K562 (cell line): Measurements from ENCODE around the gene FILIP1. TPM values are rescaled to one million over a fixed set of nuclear protein-coding genes. Genes with fewer than 3 reads are reported as not detected.

Experiments
- ATAC-seq: fragments of 200-7000 bp; cut with Tn5 transposase; 3 replicates; pipeline ENCODE4 v1.9.1; 2020; ENCODE audit warnings: moderate library complexity
- BruUV-seq: library from RNA; stranded (reverse); fragments of 400-500 nt; replicated peaks from 2 replicates; lab custom pipeline; 2021; lab: Mats Ljungman, UMichigan
- CTCF ChIA-PET: fragments of 300-600 bp; formaldehyde crosslinking; extraction: SDS; loops from one replicate; lab custom pipeline; 2021; ENCODE audit warnings: low intra/inter-chr PET ratio; lab: Yijun Ruan, JAX
- POLR2A ChIA-PET: fragments of 300-600, 350-650 bp; sonication (Branson Sonifier 250); formaldehyde crosslinking; extraction: SDS; loops from one replicate; lab custom pipeline; 2021; ENCODE audit warnings: antibody characterized with exemption, inconsistent platforms; lab: Yijun Ruan, JAX
- DNase-seq, 4 experiments: peaks; one replicate each; pipeline versions ENCODE4 v3.0.0 to v3.0.0-alpha.2; 2011 to 2018; ENCODE audit warnings: low spot score in 3 of 4, mixed read lengths in 3 of 4; ENCODE audit errors: extremely low read depth in 1 of 4
- FAIRE-seq: peaks from 2 replicates; lab custom pipeline; 2011; peaks lifted over from hg19 to GRCh38; lab: Jason Lieb, UNC
- H2AFZ ChIP-seq: 2 replicates; pipeline ENCODE4 v1.6.0; 2011; ENCODE audit warnings: low read depth, low read length, control low read depth, inconsistent platforms
- H3K27ac ChIP-seq: fragments of 200-600 bp; 3 replicates; pipeline ENCODE4 v1.8.0; 2011; ENCODE audit warnings: low read depth, mild to moderate bottlenecking, control low read depth, inconsistent platforms, low read length, moderate library complexity, mixed read lengths; ENCODE audit errors: extremely low read depth
- H3K27me3 ChIP-seq, 2 experiments: fragments of 300-600 bp in 1 of 2; 2 replicates in 1 of 2; 3 replicates in 1 of 2; pipeline versions ENCODE4 v1.6.0 to v1.8.0; 2011; ENCODE audit warnings: inconsistent platforms in 2 of 2, low read length in 2 of 2, mild to moderate bottlenecking in 1 of 2, mixed read lengths in 1 of 2, moderate library complexity in 1 of 2; ENCODE audit not compliant: control insufficient read depth in 2 of 2, insufficient read depth in 2 of 2
- H3K36me3 ChIP-seq: fragments of 300-600 bp; 3 replicates; pipeline ENCODE4 v1.8.0; 2011; ENCODE audit warnings: mild to moderate bottlenecking, low read length, inconsistent platforms; ENCODE audit not compliant: control insufficient read depth, insufficient read depth
- H3K4me1 ChIP-seq, 2 experiments: fragments of 200-600 bp in 1 of 2; replicated peaks in 1 of 2; 2 replicates in 1 of 2; 3 replicates in 1 of 2; pipeline versions ENCODE4 v1.5.1 to v1.8.0; 2011; ENCODE audit warnings: inconsistent platforms in 2 of 2, low read length in 2 of 2, mild to moderate bottlenecking in 1 of 2, mixed read lengths in 1 of 2, moderate library complexity in 1 of 2; ENCODE audit not compliant: control insufficient read depth in 2 of 2, insufficient read depth in 2 of 2
- H3K4me2 ChIP-seq: 2 replicates; pipeline ENCODE4 v1.6.1; 2011; ENCODE audit warnings: low read length, control low read depth, inconsistent platforms, mixed read lengths; ENCODE audit not compliant: insufficient read depth
- H3K4me3 ChIP-seq: fragments of 200-600 bp; sonication (generic), shearing (Covaris generic); 2 replicates; pipeline ENCODE4 v1.5.1; 2016; ENCODE audit warnings: control low read depth, inconsistent platforms
- H3K79me2 ChIP-seq: fragments of 200-600 bp; 3 replicates; pipeline ENCODE4 v1.8.0; 2011; ENCODE audit warnings: low read length, inconsistent platforms; ENCODE audit not compliant: control insufficient read depth, insufficient read depth
- H3K9ac ChIP-seq, 2 experiments: 2 replicates each; pipeline versions ENCODE4 v1.6.0 to v1.6.1; 2011; ENCODE audit warnings: low read depth in 2 of 2, low read length in 2 of 2, control low read depth in 1 of 2, inconsistent platforms in 1 of 2, mild to moderate bottlenecking in 1 of 2, mixed read lengths in 1 of 2; ENCODE audit not compliant: insufficient read depth in 1 of 2
- H3K9me1 ChIP-seq: one replicate; pipeline ENCODE4 v1.6.0; 2011; ENCODE audit warnings: inconsistent platforms, mild to moderate bottlenecking, low read length, moderate library complexity; ENCODE audit not compliant: control insufficient read depth, insufficient read depth
- H3K9me3 ChIP-seq: replicated peaks from 2 replicates; pipeline ENCODE4 v1.5.1; 2011; ENCODE audit warnings: low read depth, low read length, inconsistent platforms; ENCODE audit not compliant: control insufficient read depth, insufficient read depth
- H4K20me1 ChIP-seq: replicated peaks from 2 replicates; pipeline ENCODE4 v1.6.1; 2011; ENCODE audit warnings: low read length, inconsistent platforms, mixed read lengths; ENCODE audit not compliant: control insufficient read depth, insufficient read depth
- MCM7 ChIP-seq, 2 experiments: fragments of 450-650 bp; IDR thresholded peaks; 2 replicates each; pipeline ENCODE4 v1.6.1; 2016 to 2018
- STAT5B ChIP-seq: fragments of 250-450 bp; sonication (Bioruptor Pico); IDR thresholded peaks from 2 replicates; pipeline ENCODE4 v1.8.0; 2021; ENCODE audit warnings: mild to moderate bottlenecking, inconsistent platforms
- WGBS: fragments of 100-300 bp; shearing (Covaris generic); methylation state at CpG from one replicate; pipeline ENCODE4 v1.1.6; 2016; ENCODE audit warnings: low coverage, mixed read lengths; ENCODE audit not compliant: insufficient coverage; ENCODE audit errors: missing lambda C conversion rate; 5-methylcytosine and 5-hydroxymethylcytosine counted together
- in situ Hi-C: fragments of 300-500 bp; cut with MboI; formaldehyde crosslinking; loops from 4 replicates; pipeline ENCODE4 v1.15.0; 2018; ENCODE audit warnings: inconsistent platforms, mixed read lengths
- intact Hi-C: fragments of 100-400 bp; cut with micrococcal nuclease; formaldehyde crosslinking; loops from 2 replicates; pipeline ENCODE4 v1.14.2; 2022
- polyA plus RNA-seq, 8 experiments: library from polyadenylated mRNA; depleted of rRNA in 4 of 8; stranded (reverse) in 5 of 8; unstranded in 3 of 8; fragments of >200 nt; fragmentation: Nextera tagmentation in 2 of 8; fragmentation: Illumina TruSeq in 1 of 8; extraction: Ambion mirVana in 2 of 8; extraction: Trizol in 1 of 8; gene quantifications; 2 replicates each; pipeline versions ENCODE4 v1.2.1 to v1.2.3, GENCODE V29; 2011 to 2014; ENCODE audit warnings: inconsistent platforms in 1 of 8, missing spikeins in 1 of 8
- total RNA-seq, 7 experiments: library from RNA; depleted of rRNA in 6 of 7; stranded (reverse); fragments of >200 nt in 6 of 7; fragmentation: Illumina TruSeq in 2 of 7; extraction: Trizol in 2 of 7; gene quantifications; 2 replicates each; pipeline versions ENCODE4 v1.2.1 to v1.2.3, GENCODE V29; 2011 to 2021; ENCODE audit warnings: low replicate concordance in 1 of 7
- TF ChIP-seq, protein P1 (sequence below), 2 experiments: fragments of 450-650 bp; conservative IDR thresholded peaks; 2 replicates each; pipeline ENCODE4 v1.6.1; 2017; ENCODE audit warnings: mild to moderate bottlenecking in 2 of 2, moderate library complexity in 2 of 2
- TF ChIP-seq, protein P2 (sequence below): fragments of 450-650 bp; formaldehyde crosslinking; IDR thresholded peaks from 2 replicates; pipeline ENCODE4 v1.4.0; 2022; ENCODE audit warnings: mild to moderate bottlenecking, moderate library complexity
- TF ChIP-seq, protein P3 (sequence below): fragments of 450-650 bp; IDR thresholded peaks from 2 replicates; pipeline ENCODE4 v1.6.1; 2017; ENCODE audit warnings: mild to moderate bottlenecking, moderate library complexity
- TF ChIP-seq, protein P4 (sequence below): sonication (generic); formaldehyde crosslinking; IDR thresholded peaks from 2 replicates; pipeline ENCODE4 v1.8.1; 2023; ENCODE audit warnings: mild to moderate bottlenecking, missing genetic modification reagents
- TF ChIP-seq, protein P5 (sequence below): sonication (generic); formaldehyde crosslinking; IDR thresholded peaks from 2 replicates; pipeline ENCODE4 v1.8.1; 2022; ENCODE audit warnings: missing genetic modification reagents

The FILIP1 gene
- total and polyA plus RNA-seq, 9 of the 15 experiments (the other 6 are each of a cell fraction or from before 2014, with no cell fraction given): 0.03 to 0.25 (median 0.10) TPM; not detected in 1

DNA sequence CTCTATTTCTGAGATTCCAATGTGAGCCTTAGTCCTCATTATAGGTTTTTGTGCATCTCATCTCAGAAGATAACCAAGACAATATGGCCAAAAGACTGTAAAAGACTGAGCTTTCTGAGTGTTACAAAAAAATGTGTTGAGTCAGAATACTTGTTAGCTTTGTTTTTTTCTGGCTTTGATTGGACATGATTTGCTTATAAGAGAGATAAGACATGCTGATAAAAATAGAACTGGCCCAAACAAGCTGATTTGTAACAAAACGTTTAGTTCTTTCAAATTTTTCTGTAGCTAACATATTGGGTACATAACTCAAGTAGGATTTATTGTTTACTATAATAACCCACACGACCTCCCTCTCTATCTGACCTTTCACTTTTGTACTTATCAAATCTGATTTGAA lies 32.9 kb downstream of the FILIP1 start:
- 0% methylated on average over 2 of the region's 2 CpGs for WGBS
- BruUV-seq: no TSS peak
- Histone ChIP-seq H2AFZ (no peak overlapping the region), H3K79me2 (no peaks in the 10 kb centered on the region), H3K9me1 (no peaks in the 10 kb centered on the region), H3K9me3 (no peaks in the 10 kb centered on the region), H3K9ac (no peak overlapping the region), H3K36me3 (no peaks in the 10 kb centered on the region), H3K27ac (no peak overlapping the region), H3K4me3 (no peak overlapping the region), H3K27me3 (no peaks in the 10 kb centered on the region), H3K4me1 (no peaks in the 10 kb centered on the region), H4K20me1 (no peaks in the 10 kb centered on the region), H3K4me2 (no peak overlapping the region)
- POLR2A ChIA-PET: interaction anchor here (0.7 kb wide), 1 partner anchor 95 kb away, joined by 3 read pairs; no protein-coding TSS in a partner anchor
- TF ChIP-seq MCM7 (IDR thresholded peaks at IDR 0.05): no peak
- TF ChIP-seq, protein P1, sequence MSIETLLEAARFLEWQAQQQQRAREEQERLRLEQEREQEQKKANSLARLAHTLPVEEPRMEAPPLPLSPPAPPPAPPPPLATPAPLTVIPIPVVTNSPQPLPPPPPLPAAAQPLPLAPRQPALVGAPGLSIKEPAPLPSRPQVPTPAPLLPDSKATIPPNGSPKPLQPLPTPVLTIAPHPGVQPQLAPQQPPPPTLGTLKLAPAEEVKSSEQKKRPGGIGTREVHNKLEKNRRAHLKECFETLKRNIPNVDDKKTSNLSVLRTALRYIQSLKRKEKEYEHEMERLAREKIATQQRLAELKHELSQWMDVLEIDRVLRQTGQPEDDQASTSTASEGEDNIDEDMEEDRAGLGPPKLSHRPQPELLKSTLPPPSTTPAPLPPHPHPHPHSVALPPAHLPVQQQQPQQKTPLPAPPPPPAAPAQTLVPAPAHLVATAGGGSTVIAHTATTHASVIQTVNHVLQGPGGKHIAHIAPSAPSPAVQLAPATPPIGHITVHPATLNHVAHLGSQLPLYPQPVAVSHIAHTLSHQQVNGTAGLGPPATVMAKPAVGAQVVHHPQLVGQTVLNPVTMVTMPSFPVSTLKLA (conservative IDR thresholded peaks at IDR 0.05): no peak
- no peak for ATAC-seq
- no peak for DNase-seq
- intact Hi-C loops (no loop called here), in situ Hi-C loops (no loop called here)
- CTCF ChIA-PET: no interaction called here
- no peak for FAIRE-seq

DNA sequence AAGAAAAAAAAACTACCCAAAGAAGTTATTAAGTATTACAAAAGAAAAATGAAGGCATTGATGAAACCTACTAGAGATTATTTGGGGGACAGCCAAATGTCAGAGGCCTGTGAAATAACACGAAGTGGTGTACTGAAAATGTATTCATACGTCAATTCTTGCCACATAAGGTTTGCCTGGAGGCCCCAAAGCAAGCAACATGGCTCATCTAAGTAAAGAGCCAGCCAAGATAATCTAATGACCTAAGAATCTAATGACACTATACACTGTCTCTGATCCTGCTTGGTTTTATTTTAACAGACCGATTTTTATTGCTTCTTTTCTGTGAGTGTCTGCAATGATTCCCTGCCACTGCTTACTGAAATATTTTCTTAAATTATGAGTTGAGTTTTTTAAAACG lies 34.7 kb downstream of the FILIP1 start:
- intact Hi-C loops (no loop called here), in situ Hi-C loops (no loop called here)
- ATAC-seq: no peak
- Histone ChIP-seq H3K4me1 (no peaks in the 10 kb centered on the region), H3K9me3 (no peaks in the 10 kb centered on the region), H4K20me1 (no peaks in the 10 kb centered on the region), H2AFZ (no peak overlapping the region), H3K79me2 (no peaks in the 10 kb centered on the region), H3K36me3 (no peaks in the 10 kb centered on the region), H3K4me3 (no peak overlapping the region), H3K4me2 (no peak overlapping the region), H3K9me1 (no peaks in the 10 kb centered on the region), H3K9ac (no peak overlapping the region), H3K27me3 (no peaks in the 10 kb centered on the region), H3K27ac (no peak overlapping the region)
- FAIRE-seq: no peak
- ChIA-PET POLR2A (no interaction called here), CTCF (no interaction called here)
- BruUV-seq: no TSS peak
- WGBS: 0% methylated on average over 4 of the region's 4 CpGs
- no peak for DNase-seq
- TF ChIP-seq, protein P2, sequence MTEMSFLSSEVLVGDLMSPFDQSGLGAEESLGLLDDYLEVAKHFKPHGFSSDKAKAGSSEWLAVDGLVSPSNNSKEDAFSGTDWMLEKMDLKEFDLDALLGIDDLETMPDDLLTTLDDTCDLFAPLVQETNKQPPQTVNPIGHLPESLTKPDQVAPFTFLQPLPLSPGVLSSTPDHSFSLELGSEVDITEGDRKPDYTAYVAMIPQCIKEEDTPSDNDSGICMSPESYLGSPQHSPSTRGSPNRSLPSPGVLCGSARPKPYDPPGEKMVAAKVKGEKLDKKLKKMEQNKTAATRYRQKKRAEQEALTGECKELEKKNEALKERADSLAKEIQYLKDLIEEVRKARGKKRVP: no peak
- TF ChIP-seq, protein P3, sequence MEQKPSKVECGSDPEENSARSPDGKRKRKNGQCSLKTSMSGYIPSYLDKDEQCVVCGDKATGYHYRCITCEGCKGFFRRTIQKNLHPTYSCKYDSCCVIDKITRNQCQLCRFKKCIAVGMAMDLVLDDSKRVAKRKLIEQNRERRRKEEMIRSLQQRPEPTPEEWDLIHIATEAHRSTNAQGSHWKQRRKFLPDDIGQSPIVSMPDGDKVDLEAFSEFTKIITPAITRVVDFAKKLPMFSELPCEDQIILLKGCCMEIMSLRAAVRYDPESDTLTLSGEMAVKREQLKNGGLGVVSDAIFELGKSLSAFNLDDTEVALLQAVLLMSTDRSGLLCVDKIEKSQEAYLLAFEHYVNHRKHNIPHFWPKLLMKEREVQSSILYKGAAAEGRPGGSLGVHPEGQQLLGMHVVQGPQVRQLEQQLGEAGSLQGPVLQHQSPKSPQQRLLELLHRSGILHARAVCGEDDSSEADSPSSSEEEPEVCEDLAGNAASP: no peak
- TF ChIP-seq, protein P4, sequence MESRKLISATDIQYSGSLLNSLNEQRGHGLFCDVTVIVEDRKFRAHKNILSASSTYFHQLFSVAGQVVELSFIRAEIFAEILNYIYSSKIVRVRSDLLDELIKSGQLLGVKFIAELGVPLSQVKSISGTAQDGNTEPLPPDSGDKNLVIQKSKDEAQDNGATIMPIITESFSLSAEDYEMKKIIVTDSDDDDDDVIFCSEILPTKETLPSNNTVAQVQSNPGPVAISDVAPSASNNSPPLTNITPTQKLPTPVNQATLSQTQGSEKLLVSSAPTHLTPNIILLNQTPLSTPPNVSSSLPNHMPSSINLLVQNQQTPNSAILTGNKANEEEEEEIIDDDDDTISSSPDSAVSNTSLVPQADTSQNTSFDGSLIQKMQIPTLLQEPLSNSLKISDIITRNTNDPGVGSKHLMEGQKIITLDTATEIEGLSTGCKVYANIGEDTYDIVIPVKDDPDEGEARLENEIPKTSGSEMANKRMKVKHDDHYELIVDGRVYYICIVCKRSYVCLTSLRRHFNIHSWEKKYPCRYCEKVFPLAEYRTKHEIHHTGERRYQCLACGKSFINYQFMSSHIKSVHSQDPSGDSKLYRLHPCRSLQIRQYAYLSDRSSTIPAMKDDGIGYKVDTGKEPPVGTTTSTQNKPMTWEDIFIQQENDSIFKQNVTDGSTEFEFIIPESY: no peak
- TF ChIP-seq STAT5B (CRISPR knock-in tag): no peak
- TF ChIP-seq, protein P5, sequence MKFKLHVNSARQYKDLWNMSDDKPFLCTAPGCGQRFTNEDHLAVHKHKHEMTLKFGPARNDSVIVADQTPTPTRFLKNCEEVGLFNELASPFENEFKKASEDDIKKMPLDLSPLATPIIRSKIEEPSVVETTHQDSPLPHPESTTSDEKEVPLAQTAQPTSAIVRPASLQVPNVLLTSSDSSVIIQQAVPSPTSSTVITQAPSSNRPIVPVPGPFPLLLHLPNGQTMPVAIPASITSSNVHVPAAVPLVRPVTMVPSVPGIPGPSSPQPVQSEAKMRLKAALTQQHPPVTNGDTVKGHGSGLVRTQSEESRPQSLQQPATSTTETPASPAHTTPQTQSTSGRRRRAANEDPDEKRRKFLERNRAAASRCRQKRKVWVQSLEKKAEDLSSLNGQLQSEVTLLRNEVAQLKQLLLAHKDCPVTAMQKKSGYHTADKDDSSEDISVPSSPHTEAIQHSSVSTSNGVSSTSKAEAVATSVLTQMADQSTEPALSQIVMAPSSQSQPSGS (CRISPR knock-in tag): no peak
